Epithelial cell of prostate (primary cell): ENCODE results near the gene DUSP19.
"Not testable (repeated sequence)": the region's sequence is repeated elsewhere in the genome, so short reads cannot be mapped to it uniquely, and the experiment has no call there.

ENCODE experiments used
- DNase-seq: peaks from one replicate; pipeline ENCODE4 v3.0.0-alpha.2; 2011; ENCODE audit warnings: low read depth, low spot score
- H3K27ac ChIP-seq: fragments of 450-650 bp; 2 replicates; pipeline ENCODE4 v1.5.1; 2017; ENCODE audit warnings: mild to moderate bottlenecking

Gene DUSP19

GRCh38 chr2:183078464-183079138 lies at the start of gene DUSP19:
DUSP19 (plus strand) TSS chr2:183078747; CDS start chr2:183078934, 187 bp downstream.
- H3K27ac ChIP-seq: peak within 1 kb of the TSS; percentile 42
- peak; percentile 83 for DNase-seq

GRCh38 chr2:183029219-183029618 lies 49.3 kb upstream of the DUSP19 start:
- DNase-seq: no peak
- no peak overlapping the region for H3K27ac ChIP-seq

- no peak for DNase-seq
- H3K27ac ChIP-seq: peak overlapping the region; percentile 59
Measured at GRCh38 chr2:183031911-183032794, 46.4 kb upstream of the DUSP19 start.

GRCh38 chr2:183033951-183034350 lies 44.6 kb upstream of the DUSP19 start:
- no peak for DNase-seq
- no peak overlapping the region for H3K27ac ChIP-seq

- no peak for DNase-seq
- H3K27ac ChIP-seq: peak overlapping the region; percentile 94
Measured at GRCh38 chr2:183034806-183035205, 43.7 kb upstream of the DUSP19 start.

GRCh38 chr2:183035298-183035953 lies 43.1 kb upstream of the DUSP19 start:
- DNase-seq: no peak
- H3K27ac ChIP-seq: peak overlapping the region; percentile 94

- DNase-seq: no peak
- peak overlapping the region; percentile 94 for H3K27ac ChIP-seq
Measured at GRCh38 chr2:183035954-183036669, 42.4 kb upstream of the DUSP19 start.

GRCh38 chr2:183037074-183037552 lies 41.4 kb upstream of the DUSP19 start:
- no peak for DNase-seq
- peak overlapping the region; percentile 94 for H3K27ac ChIP-seq

GRCh38 chr2:183037553-183038340 lies 40.8 kb upstream of the DUSP19 start:
- no peak for DNase-seq
- H3K27ac ChIP-seq: peak overlapping the region; percentile 94

GRCh38 chr2:183038341-183039300 lies 39.9 kb upstream of the DUSP19 start, which contains the start of gene NCKAP1:
NCKAP1 (minus strand) TSS chr2:183038457; CDS start chr2:183038099, 358 bp downstream.
- H3K27ac ChIP-seq: peak within 1 kb of the TSS; percentile 94
- no peak for DNase-seq

GRCh38 chr2:183040604-183041003 lies 37.9 kb upstream of the DUSP19 start:
- no peak for DNase-seq
- H3K27ac ChIP-seq: no peak overlapping the region

- not testable (repeated sequence) for H3K27ac ChIP-seq, DNase-seq
Measured at GRCh38 chr2:183043580-183043979, 35.0 kb upstream of the DUSP19 start.

GRCh38 chr2:183047486-183048125 lies 30.9 kb upstream of the DUSP19 start:
- H3K27ac ChIP-seq, DNase-seq: not testable (repeated sequence)

- DNase-seq: no peak
- H3K27ac ChIP-seq: no peak overlapping the region
Measured at GRCh38 chr2:183049420-183049819, 29.1 kb upstream of the DUSP19 start.

GRCh38 chr2:183057333-183057985 lies 21.1 kb upstream of the DUSP19 start:
- H3K27ac ChIP-seq: no peak overlapping the region
- DNase-seq: no peak

GRCh38 chr2:183059561-183059960 lies 19.0 kb upstream of the DUSP19 start:
- peak overlapping the region; percentile 44 for H3K27ac ChIP-seq
- DNase-seq: peak; percentile 78
